Esophagus muscularis mucosa (tissue), 4 donors: ENCODE results near the gene JTB.

ENCODE experiments used
- EP300 ChIP-seq: sonication (generic); formaldehyde crosslinking; IDR thresholded peaks from one replicate; pipeline ENCODE4 v1.6.1; 2017; ENCODE audit warnings: antibody characterized with exemption
- POLR2A ChIP-seq: fragments of 450-650 bp; IDR thresholded peaks from one replicate; pipeline ENCODE4 v1.6.1; 2017; ENCODE audit warnings: antibody characterized with exemption, moderate library complexity, mild to moderate bottlenecking, low read depth
- TF ChIP-seq, protein P1 (sequence below), 3 experiments: fragments of 200-600 bp in 2 of 3; fragments of 450-650 bp in 1 of 3; sonication (generic) in 2 of 3; IDR thresholded peaks; one replicate each; pipeline ENCODE4 v1.5.1; 2017 to 2019; ENCODE audit warnings: antibody characterized with exemption in 3 of 3, mild to moderate bottlenecking in 2 of 3, moderate library complexity in 1 of 3

DNA sequence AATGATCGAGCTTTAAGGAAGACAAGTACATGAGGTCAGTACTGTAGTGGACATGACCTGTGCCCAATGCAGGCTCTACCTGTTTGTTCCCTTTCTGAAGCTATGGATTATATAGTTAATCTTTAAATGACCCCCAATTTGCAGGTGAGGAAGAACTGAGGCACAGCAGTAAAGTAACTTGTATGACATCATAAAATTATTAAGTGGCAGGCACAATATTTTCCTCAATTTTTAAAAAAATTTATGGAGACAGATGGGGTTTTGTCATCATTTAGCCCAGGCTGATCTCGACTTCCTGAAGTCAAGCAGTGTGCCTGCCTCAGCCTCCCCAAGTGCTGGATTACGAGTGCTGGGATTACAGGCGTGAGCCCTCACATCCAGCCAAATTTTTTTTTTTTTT, 51.1 kb downstream of the JTB start:
- TF ChIP-seq POLR2A (no peak), EP300 (no peak)
- TF ChIP-seq, protein P1, sequence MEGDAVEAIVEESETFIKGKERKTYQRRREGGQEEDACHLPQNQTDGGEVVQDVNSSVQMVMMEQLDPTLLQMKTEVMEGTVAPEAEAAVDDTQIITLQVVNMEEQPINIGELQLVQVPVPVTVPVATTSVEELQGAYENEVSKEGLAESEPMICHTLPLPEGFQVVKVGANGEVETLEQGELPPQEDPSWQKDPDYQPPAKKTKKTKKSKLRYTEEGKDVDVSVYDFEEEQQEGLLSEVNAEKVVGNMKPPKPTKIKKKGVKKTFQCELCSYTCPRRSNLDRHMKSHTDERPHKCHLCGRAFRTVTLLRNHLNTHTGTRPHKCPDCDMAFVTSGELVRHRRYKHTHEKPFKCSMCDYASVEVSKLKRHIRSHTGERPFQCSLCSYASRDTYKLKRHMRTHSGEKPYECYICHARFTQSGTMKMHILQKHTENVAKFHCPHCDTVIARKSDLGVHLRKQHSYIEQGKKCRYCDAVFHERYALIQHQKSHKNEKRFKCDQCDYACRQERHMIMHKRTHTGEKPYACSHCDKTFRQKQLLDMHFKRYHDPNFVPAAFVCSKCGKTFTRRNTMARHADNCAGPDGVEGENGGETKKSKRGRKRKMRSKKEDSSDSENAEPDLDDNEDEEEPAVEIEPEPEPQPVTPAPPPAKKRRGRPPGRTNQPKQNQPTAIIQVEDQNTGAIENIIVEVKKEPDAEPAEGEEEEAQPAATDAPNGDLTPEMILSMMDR (IDR thresholded peaks at IDR 0.05), result no peak
